Stimulated activated CD4-positive, alpha-beta T cell treated with anti-CD3 and anti-CD28 coated beads, TNF-alpha, amount 100 ng/mL, for 1 hour (primary cell): ENCODE results near the gene QSOX1.
"Not testable (repeated sequence)": the region's sequence is repeated elsewhere in the genome, so short reads cannot be mapped to it uniquely, and the experiment has no call there.

ENCODE experiments used
- DNase-seq, 3 donors: peaks; one replicate each; pipeline ENCODE4 v3.0.0-alpha.2; 2020; ENCODE audit warnings: low read depth in 3 of 3, low spot score in 1 of 3

Gene QSOX1

GRCh38 chr1:180154325-180155181 is at the start of gene QSOX1:
Gene QSOX1, plus strand, starts transcription at chr1:180154869. Its CDS starts 39 bp downstream, at chr1:180154908.
- peak; percentile 76 to 82 (median 78) for DNase-seq

DNA sequence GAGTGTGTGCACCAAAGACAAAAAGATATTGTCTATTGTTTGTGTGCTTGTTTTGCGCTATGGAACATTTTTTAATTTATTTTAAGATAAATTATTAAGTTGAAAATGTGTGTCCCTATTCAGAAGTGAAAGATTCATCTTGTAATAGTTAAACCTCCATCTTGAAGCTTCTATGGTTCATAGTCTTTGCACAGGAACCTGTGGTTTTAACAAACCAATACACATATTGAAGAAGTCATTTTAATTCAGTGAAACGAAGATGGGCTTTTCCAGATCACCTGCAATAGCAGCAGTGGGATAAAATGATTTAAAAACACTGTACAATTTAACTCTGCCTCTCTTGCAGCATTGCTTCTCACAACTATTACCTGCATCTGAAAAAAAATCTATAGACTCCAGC is 42.6 kb upstream of the QSOX1 start:
- no peak for DNase-seq

DNA sequence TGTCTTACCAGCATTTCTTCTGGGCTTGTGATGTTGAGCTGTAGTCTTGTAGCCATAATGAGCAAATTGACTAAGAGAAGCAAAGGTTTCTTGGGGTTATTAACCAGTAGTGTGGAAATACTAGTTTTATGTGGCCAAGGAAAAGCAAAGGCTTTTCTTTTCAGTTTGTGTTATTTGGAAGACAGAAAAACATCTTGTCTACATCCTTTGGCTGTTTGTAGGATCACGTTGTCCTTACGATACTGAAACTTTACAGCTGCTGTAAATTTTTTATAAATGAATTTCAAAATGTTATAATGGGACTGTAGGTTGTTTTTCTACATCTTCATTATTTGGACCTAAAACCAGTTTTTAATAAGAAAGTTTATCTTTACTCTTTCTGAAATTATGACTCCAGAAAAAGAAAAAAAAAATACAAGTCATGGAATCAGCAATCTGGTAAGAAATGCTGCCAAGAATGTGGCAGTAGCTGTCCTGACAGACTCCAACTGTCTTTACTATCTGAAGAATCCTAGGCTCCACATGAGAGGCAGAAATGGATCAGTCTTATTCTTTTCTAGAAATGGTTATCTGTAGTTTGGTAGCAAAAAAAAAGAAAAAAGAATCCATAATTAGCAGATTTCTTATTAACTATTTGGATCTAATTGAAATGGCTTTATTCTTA is 41.6 kb upstream of the QSOX1 start:
- DNase-seq: no peak

GRCh38 chr1:180114396-180114945 is 40.2 kb upstream of the QSOX1 start:
- DNase-seq: no peak

- no peak for DNase-seq
Measured at GRCh38 chr1:180116964-180117763, 37.5 kb upstream of the QSOX1 start.

DNA sequence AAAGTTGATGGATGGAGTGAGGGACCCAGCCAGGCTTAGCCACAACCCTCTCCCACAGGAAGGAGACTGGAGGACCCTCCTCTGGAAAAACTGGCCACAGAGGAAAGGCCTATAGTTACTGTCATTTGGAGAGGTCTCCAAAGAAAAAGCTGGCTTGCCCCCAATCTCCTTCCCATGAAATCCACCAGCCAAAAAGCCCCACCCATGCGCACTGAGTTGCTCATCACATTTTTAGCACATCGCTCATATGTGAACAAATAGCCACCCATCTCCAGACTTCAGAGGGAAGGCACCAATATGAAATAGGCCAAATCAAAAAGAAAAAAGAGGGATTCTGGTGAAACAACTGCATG is 36.9 kb upstream of the QSOX1 start:
- DNase-seq: no peak

DNA sequence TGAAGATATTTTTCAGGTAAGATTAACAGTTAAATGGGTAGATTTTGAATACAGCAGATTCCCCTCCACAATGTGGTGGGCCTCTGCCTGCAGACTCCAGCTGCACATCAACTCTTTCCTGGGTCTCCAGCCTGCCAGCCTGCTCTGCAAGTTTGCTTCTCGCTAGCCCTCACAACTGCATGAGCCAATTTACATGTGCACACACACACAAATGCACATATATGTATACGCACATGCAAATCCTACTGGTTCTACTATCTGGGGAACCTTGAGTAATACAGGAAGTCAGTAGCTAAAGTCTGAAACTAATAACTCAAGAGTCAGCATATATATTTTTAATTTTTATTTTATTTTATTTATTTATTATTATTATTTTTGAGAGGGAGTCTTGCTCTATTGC is 34.8 kb upstream of the QSOX1 start:
- no peak for DNase-seq

GRCh38 chr1:180123463-180123936 is 31.2 kb upstream of the QSOX1 start:
- DNase-seq: no peak

DNA sequence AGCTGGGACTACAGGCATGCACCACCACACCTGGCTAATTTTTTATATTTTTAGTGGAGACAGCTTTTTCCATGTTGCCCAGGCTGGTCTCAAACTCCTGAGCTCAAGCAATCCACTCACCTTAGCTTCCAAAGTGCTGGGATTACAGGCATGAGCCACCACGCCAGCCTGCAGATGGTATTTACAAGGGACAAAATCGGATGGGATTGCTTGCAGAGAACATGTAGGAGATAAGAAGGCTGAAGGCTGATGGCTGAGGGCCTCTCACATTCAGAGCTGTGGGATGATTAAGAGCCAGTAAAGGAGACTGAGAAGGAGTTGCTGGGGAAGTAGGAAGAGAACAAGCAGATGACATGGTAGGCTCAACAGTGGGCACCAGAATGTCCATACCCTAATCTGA is 24.0 kb upstream of the QSOX1 start:
- DNase-seq: no peak

GRCh38 chr1:180131510-180131909 is 23.2 kb upstream of the QSOX1 start:
- DNase-seq: no peak

- no peak for DNase-seq
Measured at GRCh38 chr1:180133193-180133592, 21.5 kb upstream of the QSOX1 start.

DNA sequence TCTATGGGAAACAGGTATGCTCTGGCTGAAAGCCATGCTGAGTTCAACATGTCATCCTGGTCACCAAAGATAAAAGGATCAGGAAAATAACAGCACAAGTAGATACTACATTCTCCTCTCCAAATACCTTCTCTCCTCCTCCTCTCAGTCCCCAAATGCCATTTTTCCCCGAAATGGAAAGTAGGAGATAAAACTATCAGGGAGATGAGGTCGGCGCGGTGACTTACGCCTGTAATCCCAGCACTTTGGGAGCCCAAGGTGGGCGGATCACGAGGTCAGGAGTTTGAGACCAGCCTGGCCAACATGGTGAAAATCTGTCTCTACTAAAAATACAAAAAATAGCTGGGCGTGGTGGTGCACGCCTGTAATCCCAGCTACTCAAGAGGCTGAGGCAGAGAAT is 21.0 kb upstream of the QSOX1 start:
- not testable (repeated sequence) for DNase-seq

DNA sequence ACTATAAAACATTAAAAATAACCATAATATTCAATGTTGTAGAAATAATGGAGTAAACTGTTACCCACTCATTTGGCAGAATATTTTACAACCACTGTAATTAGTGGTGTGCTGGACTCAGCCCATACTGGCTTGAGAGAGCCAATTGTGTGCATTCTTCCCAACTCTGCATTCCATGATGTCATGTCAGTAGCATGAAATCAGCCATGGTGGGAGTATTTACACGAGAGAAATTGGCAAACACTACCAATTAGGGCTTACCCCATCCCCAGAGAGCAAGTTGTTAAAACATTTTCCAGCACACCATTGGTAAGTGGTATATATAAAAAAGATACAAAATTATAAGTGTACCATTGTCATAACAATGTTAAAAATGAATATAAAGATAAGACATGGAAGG is 19.1 kb upstream of the QSOX1 start:
- DNase-seq: no peak

GRCh38 chr1:180136331-180136967 is 18.2 kb upstream of the QSOX1 start:
- no peak for DNase-seq

GRCh38 chr1:180136968-180137356 is 17.7 kb upstream of the QSOX1 start:
- no peak for DNase-seq

DNA sequence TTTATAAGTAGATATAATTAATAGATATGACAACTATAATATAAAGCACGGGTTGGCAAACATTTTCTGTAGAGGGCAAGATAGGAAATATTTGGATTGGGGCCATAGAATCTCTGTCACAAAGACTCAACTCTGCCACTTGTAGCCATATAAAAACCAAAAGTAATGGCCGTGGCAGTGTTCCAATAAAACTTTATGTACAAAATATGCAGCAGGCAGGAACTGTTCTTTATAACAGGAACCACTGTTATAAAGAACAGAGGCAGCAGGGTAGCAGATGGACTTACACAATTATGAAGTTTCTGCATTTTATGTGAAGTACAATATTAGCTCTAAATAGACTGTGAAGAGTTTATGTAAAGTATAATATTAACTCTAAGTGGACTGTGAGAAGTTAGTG is 16.9 kb upstream of the QSOX1 start:
- DNase-seq: no peak

DNA sequence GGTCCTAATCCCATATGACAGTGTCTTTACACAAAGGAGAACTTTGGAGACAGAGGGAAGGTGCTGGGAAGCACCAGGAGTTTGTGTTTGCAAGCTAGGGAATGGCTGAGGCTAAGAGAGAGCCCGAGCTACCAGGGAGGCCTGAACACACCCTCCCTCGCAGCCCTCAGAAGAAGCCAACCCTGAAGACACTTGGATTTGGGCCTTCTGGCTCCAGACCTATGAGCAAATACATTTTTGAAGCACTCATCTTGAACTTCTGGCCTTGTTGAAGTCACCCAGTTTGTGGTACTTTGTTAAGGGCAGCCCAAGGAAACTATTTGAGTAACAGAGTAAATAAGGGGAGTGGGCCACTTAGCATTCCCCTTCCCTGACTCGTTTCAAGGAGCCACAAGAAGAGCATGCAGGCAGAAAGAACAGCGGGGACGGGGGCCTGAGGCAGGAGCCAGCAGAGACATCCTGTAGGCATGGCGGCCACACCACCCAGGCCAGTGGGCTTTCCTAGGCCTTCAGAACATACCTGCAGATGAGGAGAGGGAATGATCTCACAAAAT is 13.2 kb upstream of the QSOX1 start:
- DNase-seq: no peak

DNA sequence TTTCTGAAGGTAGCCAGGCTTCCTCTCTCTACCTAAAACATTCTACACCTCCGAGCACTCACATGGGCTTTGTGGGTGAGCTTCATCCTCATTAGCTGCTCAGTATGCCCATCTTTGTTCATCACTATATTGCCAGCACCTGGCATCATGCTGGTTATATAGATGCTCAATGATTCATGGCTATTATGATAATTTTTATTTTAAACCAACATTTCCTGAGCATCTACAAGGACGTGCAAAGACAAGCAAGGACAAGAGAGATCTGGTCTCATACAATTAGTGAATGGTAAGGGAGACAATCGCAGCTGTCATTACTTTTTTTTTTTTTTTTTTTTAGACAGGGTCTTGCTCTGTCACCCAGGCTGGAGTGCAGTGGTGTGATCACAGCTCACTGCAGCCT is 11.3 kb upstream of the QSOX1 start:
- no peak for DNase-seq

DNA sequence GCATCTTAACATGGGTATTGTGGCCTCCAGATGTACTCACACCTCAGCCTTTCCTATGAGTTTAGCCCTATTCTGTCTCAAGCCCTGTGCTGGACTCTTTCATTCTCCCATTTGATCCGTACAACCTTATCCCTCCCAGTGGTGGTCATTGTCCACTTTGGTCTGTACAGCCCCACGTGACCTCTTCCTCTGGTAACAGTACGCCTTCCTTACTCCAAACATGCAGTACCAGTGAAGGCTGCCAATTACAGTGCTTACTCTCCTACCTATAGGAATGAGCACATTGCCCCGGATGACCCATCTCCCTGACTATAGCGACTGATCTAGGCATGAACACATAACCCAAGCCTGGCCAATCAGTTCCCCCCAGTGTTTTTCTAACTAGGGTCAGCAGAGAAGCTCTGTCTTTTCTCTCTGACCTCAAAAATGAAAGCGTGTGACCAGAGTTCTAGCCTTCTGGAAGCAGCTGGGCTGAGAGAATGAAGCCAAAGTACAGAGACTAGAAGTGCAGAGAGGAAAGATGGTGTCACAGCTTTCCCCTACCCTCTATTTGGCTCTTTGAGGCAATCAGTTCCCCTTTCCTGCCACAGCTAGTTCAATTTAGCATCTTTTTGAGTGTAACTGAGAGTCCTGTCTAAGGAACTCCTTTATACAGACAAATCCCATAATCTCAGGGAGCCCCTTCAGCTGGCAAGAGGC is 9.9 kb upstream of the QSOX1 start:
- DNase-seq: no peak

GRCh38 chr1:180145446-180145845 is 9.2 kb upstream of the QSOX1 start:
- no peak for DNase-seq
